ENCODE data around the gene ATP8B1. TPM values are rescaled to one million over a fixed set of nuclear protein-coding genes. Genes with fewer than 3 reads are reported as not detected.
"Not testable (repeated sequence)": the region's sequence is repeated elsewhere in the genome, so short reads cannot be mapped to it uniquely, and the experiment has no call there.

The ATP8B1 gene
- total and polyA plus RNA-seq, 2 donors (not counting 3 experiments of a cell fraction or from before 2014, with no cell fraction given), result 49.3 to 100 TPM

GRCh38 chr18:57644540-57644939 is 158.6 kb downstream of the ATP8B1 start:
- Histone ChIP-seq H3K27me3 (ENCODE audit: control insufficient read depth in 2 of 2, insufficient read depth in 2 of 2, low read length in 2 of 2) (no peaks in the 10 kb centered on the region), H3K4me1 (ENCODE audit: control insufficient read depth, extremely low read depth, insufficient read depth, low read length) (peaks cover 2% of the 10 kb centered on the region), H3K79me2 (ENCODE audit: control insufficient read depth, insufficient read depth, low read length) (peaks cover 8% of the 10 kb centered on the region), H3K9ac (replicated peaks; ENCODE audit: extremely low read depth, insufficient read depth, low read length) (no peak overlapping the region), H3K9me1 (replicated peaks; ENCODE audit: control insufficient read depth, extremely low read depth, insufficient read depth, low read length) (no peaks in the 10 kb centered on the region), H3K4me3 (replicated peaks in 1 of 3; ENCODE audit: insufficient read depth in 1 of 3, low read depth in 1 of 3, low read length in 3 of 3) (no peak overlapping the region), H3K4me2 (ENCODE audit: insufficient read depth, low read length) (no peak overlapping the region), H3K9me3 (replicated peaks; ENCODE audit: control insufficient read depth, insufficient read depth, low read length) (no peaks in the 10 kb centered on the region), H2AFZ (ENCODE audit: low read depth, low read length) (no peak overlapping the region), H3K36me3 (ENCODE audit: control insufficient read depth in 2 of 2, extremely low read depth in 1 of 2, insufficient read depth in 2 of 2, low read length in 2 of 2) (peaks cover 3 to 4% of the 10 kb centered on the region in 2 experiments), H3K27ac (ENCODE audit: insufficient read depth, low read depth, low read length) (no peak overlapping the region), H4K20me1 (replicated peaks; ENCODE audit: control insufficient read depth, extremely low read depth, insufficient read depth, low read length) (no peaks in the 10 kb centered on the region)
- TF ChIP-seq GATA2 (IDR thresholded peaks at IDR 0.05; ENCODE audit: insufficient read depth, insufficient read length, low read depth, low read length), result no peak
- TF ChIP-seq EZH2 (IDR thresholded peaks at IDR 0.05; ENCODE audit: borderline replicate concordance, low read depth, low read length, severe bottlenecking), result no peak
- no peak for TF ChIP-seq POLR2A (IDR thresholded peaks at IDR 0.05; ENCODE audit: low read depth, low read length)
- TF ChIP-seq MAX (IDR thresholded peaks at IDR 0.05; ENCODE audit: insufficient read depth, insufficient read length), result no peak
- no peak for TF ChIP-seq MYC (IDR thresholded peaks at IDR 0.05; ENCODE audit: low read depth, low read length)
- TF ChIP-seq FOS (IDR thresholded peaks at IDR 0.05; ENCODE audit: borderline replicate concordance, insufficient read depth, low read length), result no peak
- peak in 1 of 2 donors; percentile 5 for TF ChIP-seq CTCF (IDR thresholded peaks at IDR 0.05; ENCODE audit: extremely low read depth in 1 of 2, insufficient read depth in 1 of 2, low read depth in 1 of 2, low read length in 2 of 2)
- TF ChIP-seq JUN (IDR thresholded peaks at IDR 0.05; ENCODE audit: borderline replicate concordance, insufficient read depth, insufficient read length, low read depth), result no peak
- FAIRE-seq, result no peak
- DNase-seq (ENCODE audit: low read depth, low spot score), result no peak
- dilution Hi-C loops (cut with MboI; ENCODE audit: extremely low pct_ligation_motif_present, low sequenced_read_pairs), result no loop called here
- intact Hi-C loops (cut with micrococcal nuclease), result no loop called here
- ChIA-PET POLR2A (no interaction called here), CTCF (interaction anchor here (0.7 kb wide), 1 partner anchor 477 kb away, joined by 4 read pairs; no protein-coding TSS in a partner anchor)
- no TSS peak for BruUV-seq (replicated peaks)

GRCh38 chr18:57643726-57644125 is 159.4 kb downstream of the ATP8B1 start:
- H3K4me1 ChIP-seq (ENCODE audit: control insufficient read depth, extremely low read depth, insufficient read depth, low read length); DNase-seq (ENCODE audit: low read depth, low spot score); H3K9me1 ChIP-seq (replicated peaks; ENCODE audit: control insufficient read depth, extremely low read depth, insufficient read depth, low read length); H3K36me3 ChIP-seq (ENCODE audit: control insufficient read depth in 2 of 2, extremely low read depth in 1 of 2, insufficient read depth in 2 of 2, low read length in 2 of 2); H3K4me2 ChIP-seq (ENCODE audit: insufficient read depth, low read length); H3K9me3 ChIP-seq (replicated peaks; ENCODE audit: control insufficient read depth, insufficient read depth, low read length); FAIRE-seq; H3K4me3 ChIP-seq (replicated peaks in 1 of 3; ENCODE audit: insufficient read depth in 1 of 3, low read depth in 1 of 3, low read length in 3 of 3); H3K27ac ChIP-seq (ENCODE audit: insufficient read depth, low read depth, low read length); H2AFZ ChIP-seq (ENCODE audit: low read depth, low read length); intact Hi-C loops (cut with micrococcal nuclease); dilution Hi-C loops (cut with MboI; ENCODE audit: extremely low pct_ligation_motif_present, low sequenced_read_pairs); H3K27me3 ChIP-seq (ENCODE audit: control insufficient read depth in 2 of 2, insufficient read depth in 2 of 2, low read length in 2 of 2); H4K20me1 ChIP-seq (replicated peaks; ENCODE audit: control insufficient read depth, extremely low read depth, insufficient read depth, low read length); BruUV-seq (replicated peaks); H3K9ac ChIP-seq (replicated peaks; ENCODE audit: extremely low read depth, insufficient read depth, low read length); H3K79me2 ChIP-seq (ENCODE audit: control insufficient read depth, insufficient read depth, low read length): not testable (repeated sequence)
- CTCF ChIA-PET, result interaction anchor here (1.6 kb wide), 1 partner anchor 238 kb away, joined by 5 read pairs; no protein-coding TSS in a partner anchor
- POLR2A ChIA-PET, result interaction anchor here (0.6 kb wide), 1 partner anchor 498 kb away, joined by 7 read pairs; no protein-coding TSS in a partner anchor

- DNase-seq (ENCODE audit: low read depth, low spot score); H3K27ac ChIP-seq (ENCODE audit: insufficient read depth, low read depth, low read length); H2AFZ ChIP-seq (ENCODE audit: low read depth, low read length); H3K36me3 ChIP-seq (ENCODE audit: control insufficient read depth in 2 of 2, extremely low read depth in 1 of 2, insufficient read depth in 2 of 2, low read length in 2 of 2); H3K9me1 ChIP-seq (replicated peaks; ENCODE audit: control insufficient read depth, extremely low read depth, insufficient read depth, low read length); H3K79me2 ChIP-seq (ENCODE audit: control insufficient read depth, insufficient read depth, low read length); H3K9me3 ChIP-seq (replicated peaks; ENCODE audit: control insufficient read depth, insufficient read depth, low read length); POLR2A ChIA-PET; H3K4me2 ChIP-seq (ENCODE audit: insufficient read depth, low read length); dilution Hi-C loops (cut with MboI; ENCODE audit: extremely low pct_ligation_motif_present, low sequenced_read_pairs); BruUV-seq (replicated peaks); FAIRE-seq; intact Hi-C loops (cut with micrococcal nuclease); H3K4me3 ChIP-seq (replicated peaks in 1 of 3; ENCODE audit: insufficient read depth in 1 of 3, low read depth in 1 of 3, low read length in 3 of 3); H3K27me3 ChIP-seq (ENCODE audit: control insufficient read depth in 2 of 2, insufficient read depth in 2 of 2, low read length in 2 of 2); H3K4me1 ChIP-seq (ENCODE audit: control insufficient read depth, extremely low read depth, insufficient read depth, low read length); H4K20me1 ChIP-seq (replicated peaks; ENCODE audit: control insufficient read depth, extremely low read depth, insufficient read depth, low read length); H3K9ac ChIP-seq (replicated peaks; ENCODE audit: extremely low read depth, insufficient read depth, low read length): not testable (repeated sequence)
- CTCF ChIA-PET, result interaction anchor here (1.6 kb wide), 1 partner anchor 240 kb away, joined by 5 read pairs; no protein-coding TSS in a partner anchor
Observed at GRCh38 chr18:57642462-57642861, 160.7 kb downstream of the ATP8B1 start.

Data from endothelial cell of umbilical vein (primary cell).